SH-SY5Y (cell line): ENCODE data around the gene CDC34.

ENCODE experiments used
- GATA2 ChIP-seq: IDR thresholded peaks from 2 replicates; pipeline ENCODE4 v1.6.1; 2011; ENCODE audit warnings: mild to moderate bottlenecking, low read depth, low read length
- GATA3 ChIP-seq: IDR thresholded peaks from 2 replicates; pipeline ENCODE4 v1.6.1; 2011; ENCODE audit warnings: low read depth, mild to moderate bottlenecking, low read length, moderate library complexity

CDC34 gene

GRCh38 chr19:538641-539428 is 7.3 kb downstream of the CDC34 start:
- TF ChIP-seq GATA2 (no peak), GATA3 (no peak)

- TF ChIP-seq GATA2 (no peak), GATA3 (no peak)
Observed at GRCh38 chr19:539429-540030, 8.0 kb downstream of the CDC34 start.

- TF ChIP-seq GATA3 (no peak), GATA2 (no peak)
Observed at GRCh38 chr19:540867-541637, 9.5 kb downstream of the CDC34 start.

- TF ChIP-seq GATA3 (no peak), GATA2 (no peak)
Observed at GRCh38 chr19:541699-542098, 10.1 kb downstream of the CDC34 start.

- TF ChIP-seq GATA3 (no peak), GATA2 (no peak)
Observed at GRCh38 chr19:542173-542866, 10.8 kb downstream of the CDC34 start.

- TF ChIP-seq GATA2 = no peak
- TF ChIP-seq GATA3 = no peak
Observed at GRCh38 chr19:543910-544608, 12.5 kb downstream of the CDC34 start, which contains the start of gene GZMM. GZMM (plus strand) TSS chr19:544053; CDS start chr19:544072, 19 bp downstream.

GRCh38 chr19:547117-547516 is 15.6 kb downstream of the CDC34 start:
- TF ChIP-seq GATA2 = no peak
- no peak for TF ChIP-seq GATA3

GRCh38 chr19:547836-548720 is 16.5 kb downstream of the CDC34 start:
- TF ChIP-seq GATA2 (no peak), GATA3 (no peak)

- TF ChIP-seq GATA3 (no peak), GATA2 (no peak)
Observed at GRCh38 chr19:548886-549830, 17.6 kb downstream of the CDC34 start.

- TF ChIP-seq GATA3 (no peak), GATA2 (no peak)
Observed at GRCh38 chr19:554817-555216, 23.3 kb downstream of the CDC34 start.

GRCh38 chr19:555474-555808 is 23.9 kb downstream of the CDC34 start:
- TF ChIP-seq GATA2 (no peak), GATA3 (no peak)

- TF ChIP-seq GATA2 (no peak), GATA3 (no peak)
Observed at GRCh38 chr19:556611-557382, 25.2 kb downstream of the CDC34 start.
